Parathyroid adenoma (tissue), 2 donors: Measurements from ENCODE around the gene MYH16.

Experiments used
- H2AFZ ChIP-seq: fragments of 300-600 bp; sonication (generic); one replicate; pipeline ENCODE4 v1.7.0; 2017; ENCODE audit warnings: antibody characterized with exemption, mild to moderate bottlenecking
- H3K27ac ChIP-seq: fragments of 300-600 bp; sonication (generic); one replicate; pipeline ENCODE4 v1.7.0; 2017
- H3K27me3 ChIP-seq: fragments of 300-600 bp; sonication (generic); one replicate; pipeline ENCODE4 v1.7.0; 2017; ENCODE audit warnings: low read length; ENCODE audit not compliant: control insufficient read depth, insufficient read depth
- H3K36me3 ChIP-seq: fragments of 300-600 bp; sonication (generic); one replicate; pipeline ENCODE4 v1.7.0; 2017; ENCODE audit warnings: low read length; ENCODE audit not compliant: control insufficient read depth, insufficient read depth
- H3K4me1 ChIP-seq: fragments of 300-600 bp; sonication (generic); one replicate; pipeline ENCODE4 v1.7.0; 2017; ENCODE audit warnings: control low read depth
- H3K4me2 ChIP-seq: fragments of 300-600 bp; sonication (generic); one replicate; pipeline ENCODE4 v1.7.0; 2017; ENCODE audit warnings: low read length
- H3K4me3 ChIP-seq: fragments of 300-600 bp; sonication (generic); one replicate; pipeline ENCODE4 v1.7.0; 2017; ENCODE audit warnings: low read depth, low read length
- H3K79me2 ChIP-seq: fragments of 300-600 bp; sonication (generic); one replicate; pipeline ENCODE4 v1.7.0; 2017; ENCODE audit warnings: control low read depth
- H3K9ac ChIP-seq: fragments of 300-600 bp; sonication (generic); one replicate; pipeline ENCODE4 v1.7.0; 2017; ENCODE audit warnings: mild to moderate bottlenecking
- H3K9me3 ChIP-seq: fragments of 300-600 bp; sonication (generic); one replicate; pipeline ENCODE4 v1.7.0; 2017; ENCODE audit warnings: low read length; ENCODE audit not compliant: control insufficient read depth
- CTCF ChIP-seq: fragments of 300-600 bp; sonication (generic); IDR thresholded peaks from one replicate; pipeline ENCODE4 v1.7.0; 2017; ENCODE audit warnings: antibody characterized with exemption, mild to moderate bottlenecking
- donor health status: primary hyperparathyroidism.

Gene MYH16

DNA sequence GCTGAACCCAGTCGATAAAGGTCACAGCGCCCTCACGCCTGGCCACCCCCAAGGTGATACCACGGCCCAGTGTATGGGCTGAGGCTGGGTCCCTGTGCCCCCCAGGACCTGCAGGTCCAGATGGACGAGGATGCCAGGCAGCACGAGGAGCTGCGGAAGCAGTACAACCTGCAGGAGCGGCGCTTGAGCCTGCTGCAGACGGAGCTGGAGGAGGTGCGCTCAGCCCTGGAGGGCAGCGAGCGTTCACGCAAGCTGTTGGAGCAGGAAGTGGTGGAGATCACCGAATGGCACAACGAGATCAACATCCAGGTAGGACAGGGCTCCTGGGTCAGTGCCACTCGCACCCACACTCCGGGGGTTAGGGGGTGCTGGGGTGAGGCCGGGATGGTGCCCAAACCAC lies 28.9 kb downstream of the MYH16 start:
- Histone ChIP-seq H3K27ac (no peak overlapping the region), H3K4me1 (no peaks in the 10 kb centered on the region), H3K36me3 (no peaks in the 10 kb centered on the region), H3K27me3 (no peaks in the 10 kb centered on the region), H2AFZ (no peak overlapping the region), H3K79me2 (no peaks in the 10 kb centered on the region), H3K9ac (no peak overlapping the region), H3K9me3 (no peaks in the 10 kb centered on the region), H3K4me2 (no peak overlapping the region), H3K4me3 (no peak overlapping the region)
- TF ChIP-seq CTCF: no peak

DNA sequence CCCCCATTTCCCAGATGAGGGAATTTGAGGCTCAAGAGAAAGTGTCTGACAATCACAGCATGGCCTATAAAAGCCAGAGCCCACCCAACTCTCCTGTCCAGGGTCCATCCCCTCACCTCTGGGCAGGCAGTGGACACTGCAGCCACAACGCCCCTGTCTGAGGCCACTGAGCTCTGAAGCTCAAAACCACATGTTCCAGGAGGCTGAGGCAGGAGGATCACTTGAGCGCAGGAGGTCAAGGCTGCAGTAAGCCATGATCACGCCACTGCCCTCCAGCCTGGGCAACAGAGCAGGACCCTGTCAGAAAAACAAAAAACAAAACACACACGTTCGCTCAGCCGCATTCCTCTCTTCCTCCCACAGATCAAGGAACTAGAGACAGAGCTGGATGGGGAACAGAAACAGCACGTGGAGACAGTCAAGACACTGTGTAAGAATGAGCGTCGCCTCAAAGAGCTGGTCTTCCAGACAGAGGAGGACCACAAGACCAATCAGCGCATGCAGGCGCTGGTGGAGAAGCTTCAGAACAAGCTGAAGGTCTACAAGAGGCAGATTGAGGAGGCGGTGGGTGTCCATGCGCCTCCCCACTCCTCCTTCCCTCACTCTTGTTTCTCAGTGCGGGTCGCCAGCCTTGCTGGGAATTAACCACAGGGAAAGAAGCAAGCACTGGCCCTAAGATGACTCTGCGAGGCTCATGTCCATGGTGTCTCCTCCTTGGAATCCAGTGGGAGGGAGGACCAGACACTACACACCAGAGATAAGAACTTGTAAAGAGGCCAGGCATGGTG lies 33.0 kb downstream of the MYH16 start:
- no peak for TF ChIP-seq CTCF
- H3K27ac ChIP-seq: no peak overlapping the region
- no peak overlapping the region for H3K4me3 ChIP-seq
- no peak overlapping the region for H3K9ac ChIP-seq
- no peaks in the 10 kb centered on the region for H3K27me3 ChIP-seq
- no peaks in the 10 kb centered on the region for H3K36me3 ChIP-seq
- no peak overlapping the region for H2AFZ ChIP-seq
- no peaks in the 10 kb centered on the region for H3K79me2 ChIP-seq
- H3K4me1 ChIP-seq: no peaks in the 10 kb centered on the region
- H3K4me2 ChIP-seq: no peak overlapping the region
- H3K9me3 ChIP-seq: no peaks in the 10 kb centered on the region

GRCh38 chr7:99308461-99309074 lies 35.9 kb downstream of the MYH16 start:
- Histone ChIP-seq H3K79me2 (no peaks in the 10 kb centered on the region), H2AFZ (no peak overlapping the region), H3K4me3 (no peak overlapping the region), H3K27ac (no peak overlapping the region), H3K4me2 (no peak overlapping the region), H3K9ac (no peak overlapping the region), H3K4me1 (no peaks in the 10 kb centered on the region), H3K9me3 (no peaks in the 10 kb centered on the region), H3K36me3 (no peaks in the 10 kb centered on the region), H3K27me3 (no peaks in the 10 kb centered on the region)
- TF ChIP-seq CTCF: no peak

GRCh38 chr7:99309111-99309510 lies 36.5 kb downstream of the MYH16 start:
- Histone ChIP-seq H3K4me2 (no peak overlapping the region), H3K4me3 (no peak overlapping the region), H3K36me3 (no peaks in the 10 kb centered on the region), H3K27ac (no peak overlapping the region), H2AFZ (no peak overlapping the region), H3K27me3 (no peaks in the 10 kb centered on the region), H3K9me3 (no peaks in the 10 kb centered on the region), H3K4me1 (no peaks in the 10 kb centered on the region), H3K9ac (no peak overlapping the region), H3K79me2 (no peaks in the 10 kb centered on the region)
- no peak for TF ChIP-seq CTCF

- no peak overlapping the region for H2AFZ ChIP-seq
- H3K9ac ChIP-seq: no peak overlapping the region
- TF ChIP-seq CTCF: no peak
- no peaks in the 10 kb centered on the region for H3K27me3 ChIP-seq
- no peaks in the 10 kb centered on the region for H3K36me3 ChIP-seq
- no peaks in the 10 kb centered on the region for H3K4me1 ChIP-seq
- H3K4me3 ChIP-seq: no peak overlapping the region
- no peaks in the 10 kb centered on the region for H3K79me2 ChIP-seq
- H3K9me3 ChIP-seq: no peaks in the 10 kb centered on the region
- no peak overlapping the region for H3K4me2 ChIP-seq
- H3K27ac ChIP-seq: no peak overlapping the region
Measured at GRCh38 chr7:99310004-99310403, 37.4 kb downstream of the MYH16 start.
